MM.1S (cell line): Measurements from ENCODE around the gene SMIM14.

Experiments used
- EZH2 ChIP-seq: fragments of 300-600 bp; sonication (generic); optimal IDR thresholded peaks from 2 replicates; pipeline ENCODE3; 2017; ENCODE audit warnings: low read depth, mild to moderate bottlenecking, antibody characterized with exemption, low read length, mixed read lengths
- TF ChIP-seq, protein P1 (sequence below): fragments of 300-600 bp; sonication (generic); IDR thresholded peaks from 2 replicates; pipeline ENCODE4 v1.5.1; 2016; ENCODE audit warnings: antibody characterized with exemption, low read length, mixed read lengths

DNA sequence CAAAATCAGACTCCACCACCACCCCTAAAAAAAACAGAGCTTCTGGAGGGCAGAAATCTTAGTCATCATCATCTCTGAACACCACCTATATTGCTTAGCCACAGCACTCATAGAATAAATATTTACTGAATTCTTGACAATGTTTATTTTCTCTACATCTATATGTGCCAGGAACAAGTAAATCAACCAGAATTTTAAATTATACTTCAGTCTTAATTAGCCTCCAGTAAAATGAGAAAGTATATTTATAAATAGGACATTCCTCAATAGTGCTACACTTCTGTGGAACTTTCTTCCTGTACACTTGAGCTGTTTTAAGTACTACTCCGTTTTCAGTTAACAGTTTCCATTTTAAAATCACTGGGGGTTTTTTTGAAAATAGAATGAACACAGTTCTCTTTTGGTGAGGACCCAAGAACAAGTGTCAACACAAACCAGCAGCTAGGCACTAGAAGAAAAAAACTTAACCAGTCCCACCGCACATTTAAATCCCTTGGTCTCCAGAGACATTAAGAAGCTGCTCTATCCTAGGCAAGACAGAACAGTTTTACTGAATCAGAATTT lies 25.5 kb downstream of the SMIM14 start:
- TF ChIP-seq, protein P1, sequence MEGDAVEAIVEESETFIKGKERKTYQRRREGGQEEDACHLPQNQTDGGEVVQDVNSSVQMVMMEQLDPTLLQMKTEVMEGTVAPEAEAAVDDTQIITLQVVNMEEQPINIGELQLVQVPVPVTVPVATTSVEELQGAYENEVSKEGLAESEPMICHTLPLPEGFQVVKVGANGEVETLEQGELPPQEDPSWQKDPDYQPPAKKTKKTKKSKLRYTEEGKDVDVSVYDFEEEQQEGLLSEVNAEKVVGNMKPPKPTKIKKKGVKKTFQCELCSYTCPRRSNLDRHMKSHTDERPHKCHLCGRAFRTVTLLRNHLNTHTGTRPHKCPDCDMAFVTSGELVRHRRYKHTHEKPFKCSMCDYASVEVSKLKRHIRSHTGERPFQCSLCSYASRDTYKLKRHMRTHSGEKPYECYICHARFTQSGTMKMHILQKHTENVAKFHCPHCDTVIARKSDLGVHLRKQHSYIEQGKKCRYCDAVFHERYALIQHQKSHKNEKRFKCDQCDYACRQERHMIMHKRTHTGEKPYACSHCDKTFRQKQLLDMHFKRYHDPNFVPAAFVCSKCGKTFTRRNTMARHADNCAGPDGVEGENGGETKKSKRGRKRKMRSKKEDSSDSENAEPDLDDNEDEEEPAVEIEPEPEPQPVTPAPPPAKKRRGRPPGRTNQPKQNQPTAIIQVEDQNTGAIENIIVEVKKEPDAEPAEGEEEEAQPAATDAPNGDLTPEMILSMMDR, result no peak
- no peak for TF ChIP-seq EZH2
